GM19240 (cell line): ENCODE data around the gene CCDC51.

Experiments used
- DNase-seq: peaks from one replicate; pipeline ENCODE4 v3.0.0; 2011; ENCODE audit warnings: low spot score; ENCODE audit not compliant: insufficient read length

CCDC51 gene

GRCh38 chr3:48434591-48435222 is 5.2 kb downstream of the CCDC51 start:
- no peak for DNase-seq

GRCh38 chr3:48433472-48434118 is 6.3 kb downstream of the CCDC51 start:
- DNase-seq, result no peak

GRCh38 chr3:48432411-48433371 is 7.2 kb downstream of the CCDC51 start:
- no peak for DNase-seq

- no peak for DNase-seq
These were observed 8.5 kb downstream of the CCDC51 start for GRCh38 chr3:48431224-48432029.

- DNase-seq, result no peak
These were observed 9.2 kb downstream of the CCDC51 start for GRCh38 chr3:48430708-48431101.

- no peak for DNase-seq
These were observed 9.8 kb downstream of the CCDC51 start, which contains the start of gene PLXNB1 for GRCh38 chr3:48429960-48430707. PLXNB1 (minus strand) TSS chr3:48430086; CDS start chr3:48424611, 5,475 bp downstream.

- DNase-seq, result peak; percentile 51
These were observed 10.5 kb downstream of the CCDC51 start for GRCh38 chr3:48429317-48429959.

- DNase-seq, result no peak
These were observed 11.2 kb downstream of the CCDC51 start for GRCh38 chr3:48428572-48429316.

- no peak for DNase-seq
These were observed 11.8 kb downstream of the CCDC51 start for GRCh38 chr3:48428088-48428571.

- no peak for DNase-seq
These were observed 12.3 kb downstream of the CCDC51 start for GRCh38 chr3:48427630-48427962.

GRCh38 chr3:48426944-48427629 is 12.8 kb downstream of the CCDC51 start:
- DNase-seq, result no peak

GRCh38 chr3:48426401-48426909 is 13.5 kb downstream of the CCDC51 start:
- no peak for DNase-seq

- no peak for DNase-seq
These were observed 14.6 kb downstream of the CCDC51 start for GRCh38 chr3:48425281-48425812.

GRCh38 chr3:48423883-48424695 is 15.8 kb downstream of the CCDC51 start:
- DNase-seq, result no peak

- no peak for DNase-seq
These were observed 16.6 kb downstream of the CCDC51 start for GRCh38 chr3:48423241-48423882.

- DNase-seq, result no peak
These were observed 17.2 kb downstream of the CCDC51 start for GRCh38 chr3:48422681-48423080.

GRCh38 chr3:48422272-48422671 is 17.6 kb downstream of the CCDC51 start:
- DNase-seq, result no peak
